ENCODE results near the gene GLMP. TPM values are rescaled to one million over a fixed set of nuclear protein-coding genes. Genes with fewer than 3 reads are reported as not detected.

The GLMP gene
- total RNA-seq, 6 experiments from 2014 or later = 34.7 to 72.0 (median 55.7) TPM

DNA sequence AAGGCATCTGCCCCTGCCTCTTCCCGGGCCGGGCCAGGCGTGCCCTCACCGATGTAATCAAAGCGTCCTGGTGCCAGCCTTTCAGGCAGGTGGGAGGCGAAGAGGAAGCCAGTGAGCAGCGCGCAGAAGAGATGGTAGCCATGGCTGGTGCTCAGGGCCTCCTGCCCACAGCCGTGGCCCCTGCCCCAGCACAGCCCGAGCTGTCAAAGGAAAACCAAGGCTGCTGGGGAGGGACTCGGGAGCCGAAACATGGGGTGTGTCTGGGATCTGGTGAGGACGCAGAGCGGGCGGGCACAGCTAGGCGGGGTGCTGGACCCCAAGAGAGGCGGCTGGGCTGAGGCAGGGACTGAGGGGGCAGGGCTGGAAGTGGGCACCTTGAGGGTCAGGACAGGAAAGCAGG lies 50.8 kb downstream of the GLMP start:
- H3K27me3 ChIP-seq = no peaks in the 10 kb centered on the region
- peaks cover 0 to 10% (median 0%) of the 10 kb centered on the region in 4 donors for H3K4me1 ChIP-seq
- peaks cover 0 to 5% (median 1%) of the 10 kb centered on the region in 4 donors for H3K36me3 ChIP-seq
- ATAC-seq (no peak), DNase-seq (no peak)
- H3K27ac ChIP-seq = no peak overlapping the region
- no peaks in the 10 kb centered on the region for H3K9me3 ChIP-seq
- no peak overlapping the region for H3K4me3 ChIP-seq
- intact Hi-C loops (cut with DNase I) = loop anchor here in 1 of 2 donors (10.0 kb wide), 1 partner anchor 110 kb away; no protein-coding TSS in a partner anchor
- no CpG with 5 or more reads among the region's 17 CpGs for WGBS (ENCODE audit: insufficient coverage, low coverage, low lambda C conversion rate, missing lambda C conversion rate)
- no peak for TF ChIP-seq POLR2A (IDR thresholded peaks at IDR 0.05)
- TF ChIP-seq, protein P1, sequence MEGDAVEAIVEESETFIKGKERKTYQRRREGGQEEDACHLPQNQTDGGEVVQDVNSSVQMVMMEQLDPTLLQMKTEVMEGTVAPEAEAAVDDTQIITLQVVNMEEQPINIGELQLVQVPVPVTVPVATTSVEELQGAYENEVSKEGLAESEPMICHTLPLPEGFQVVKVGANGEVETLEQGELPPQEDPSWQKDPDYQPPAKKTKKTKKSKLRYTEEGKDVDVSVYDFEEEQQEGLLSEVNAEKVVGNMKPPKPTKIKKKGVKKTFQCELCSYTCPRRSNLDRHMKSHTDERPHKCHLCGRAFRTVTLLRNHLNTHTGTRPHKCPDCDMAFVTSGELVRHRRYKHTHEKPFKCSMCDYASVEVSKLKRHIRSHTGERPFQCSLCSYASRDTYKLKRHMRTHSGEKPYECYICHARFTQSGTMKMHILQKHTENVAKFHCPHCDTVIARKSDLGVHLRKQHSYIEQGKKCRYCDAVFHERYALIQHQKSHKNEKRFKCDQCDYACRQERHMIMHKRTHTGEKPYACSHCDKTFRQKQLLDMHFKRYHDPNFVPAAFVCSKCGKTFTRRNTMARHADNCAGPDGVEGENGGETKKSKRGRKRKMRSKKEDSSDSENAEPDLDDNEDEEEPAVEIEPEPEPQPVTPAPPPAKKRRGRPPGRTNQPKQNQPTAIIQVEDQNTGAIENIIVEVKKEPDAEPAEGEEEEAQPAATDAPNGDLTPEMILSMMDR (IDR thresholded peaks at IDR 0.05) = no peak

DNA sequence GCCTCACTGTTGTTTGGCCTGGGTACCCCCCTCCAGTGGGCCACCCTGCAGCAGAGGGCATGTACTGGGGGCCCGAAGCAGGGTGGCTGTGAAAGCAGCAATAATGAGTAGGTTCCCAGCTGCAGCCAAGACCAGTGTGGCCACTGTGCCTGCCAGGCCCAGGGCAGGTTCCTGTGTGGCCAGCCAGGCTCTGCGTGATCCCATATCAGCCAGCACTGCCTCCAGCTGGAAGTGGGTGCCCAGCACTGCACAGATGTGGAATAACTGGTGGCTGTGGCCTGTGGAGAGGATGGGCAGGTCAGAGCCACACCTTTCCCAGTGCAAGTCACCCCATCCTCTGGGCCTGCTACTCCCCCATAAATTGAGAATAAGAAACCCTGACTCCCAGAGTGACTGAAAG lies 51.4 kb downstream of the GLMP start:
- no CpG with 5 or more reads among the region's 2 CpGs for WGBS (ENCODE audit: insufficient coverage, low coverage, low lambda C conversion rate, missing lambda C conversion rate)
- no peak for DNase-seq
- H3K4me1 ChIP-seq = peaks cover 0 to 10% (median 0%) of the 10 kb centered on the region in 4 donors
- peaks cover 0 to 8% (median 3%) of the 10 kb centered on the region in 4 donors for H3K36me3 ChIP-seq
- TF ChIP-seq, protein P1 (IDR thresholded peaks at IDR 0.05) = no peak
- no peak overlapping the region for H3K4me3 ChIP-seq
- H3K27me3 ChIP-seq = no peaks in the 10 kb centered on the region
- ATAC-seq = peak in 2 of 4 donors; percentile 13 to 18
- H3K9me3 ChIP-seq = no peaks in the 10 kb centered on the region
- no peak overlapping the region for H3K27ac ChIP-seq
- intact Hi-C loops (cut with DNase I) = loop anchor here in 1 of 2 donors (10.0 kb wide), 1 partner anchor 109 kb away; no protein-coding TSS in a partner anchor

DNA sequence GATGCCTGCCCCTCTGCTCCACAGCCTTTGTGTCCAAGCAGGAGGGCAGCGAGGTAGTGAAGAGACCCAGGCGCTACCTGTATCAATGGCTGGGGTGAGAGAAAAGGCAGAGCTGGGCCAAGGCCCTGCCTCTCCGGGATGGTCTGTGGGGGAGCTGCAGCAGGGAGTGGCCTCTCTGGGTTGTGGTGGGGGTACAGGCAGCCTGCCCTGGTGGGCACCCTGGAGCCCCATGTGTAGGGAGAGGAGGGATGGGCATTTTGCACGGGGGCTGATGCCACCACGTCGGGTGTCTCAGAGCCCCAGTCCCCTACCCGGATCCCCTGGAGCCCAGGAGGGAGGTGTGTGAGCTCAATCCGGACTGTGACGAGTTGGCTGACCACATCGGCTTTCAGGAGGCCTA lies 52.7 kb downstream of the GLMP start:
- Histone ChIP-seq H3K27me3 (no peaks in the 10 kb centered on the region), H3K36me3 (peaks cover 0 to 20% (median 8%) of the 10 kb centered on the region in 4 donors), H3K27ac (no peak overlapping the region), H3K9me3 (no peaks in the 10 kb centered on the region), H3K4me1 (peaks cover 0 to 10% (median 0%) of the 10 kb centered on the region in 4 donors), H3K4me3 (no peak overlapping the region)
- WGBS (ENCODE audit: insufficient coverage, low coverage, low lambda C conversion rate, missing lambda C conversion rate) = 100% methylated on average over 1 of the region's 10 CpGs
- TF ChIP-seq, protein P1 (IDR thresholded peaks at IDR 0.05) = no peak
- TF ChIP-seq POLR2A (IDR thresholded peaks at IDR 0.05) = no peak
- DNase-seq = no peak
- intact Hi-C loops (cut with DNase I) = loop anchor here in 1 of 2 donors (10.0 kb wide), 1 partner anchor 108 kb away; no protein-coding TSS in a partner anchor
- ATAC-seq = no peak

Other genes with a start within 250 kb of the GLMP start
- gene UBQLN4, start 241.9 kb downstream of the GLMP start, total RNA-seq = 10 to 100 TPM; 19.0 to 25.5 (median 21.0) TPM
- gene LAMTOR2, start 240.9 kb downstream of the GLMP start, total RNA-seq = 10 to 100 TPM; 49.4 to 71.0 (median 60.3) TPM
- 1 to 10 TPM in 2 of 6 experiments, under 1 TPM in 4; 0.40 to 3.2 (median 0.77) TPM for gene RAB25, start 234.5 kb downstream of the GLMP start, total RNA-seq
- 1 to 10 TPM in 1 of 6 experiments, under 1 TPM in 5; 0.35 to 1.4 (median 0.83) TPM for gene MEX3A, start 213.2 kb downstream of the GLMP start, total RNA-seq
- 100 to 1,000 TPM in 3 of 6 experiments, 10 to 100 TPM in 3; 79.4 to 129 (median 98.8) TPM for gene LMNA, start 181.0 kb downstream of the GLMP start, total RNA-seq
- 1 to 10 TPM in 4 of 6 experiments, under 1 TPM in 2; 0.62 to 2.6 (median 1.3) TPM for gene SEMA4A, start 142.1 kb downstream of the GLMP start, total RNA-seq
- 10 to 100 TPM; 19.1 to 30.5 (median 20.0) TPM for gene SLC25A44, start 101.6 kb downstream of the GLMP start, total RNA-seq
- 10 to 100 TPM; 21.8 to 33.8 (median 24.8) TPM for gene PMF1, start 82.7 kb downstream of the GLMP start, total RNA-seq
- 1 to 10 TPM in 3 of 6 experiments, under 1 TPM in 1, not detected in 2; 0.44 to 1.5 (median 1.2) TPM for gene BGLAP, start 53.5 kb downstream of the GLMP start, total RNA-seq
- 1 to 10 TPM in 3 of 6 experiments, under 1 TPM in 3; 0.43 to 4.0 (median 1.1) TPM for gene PAQR6, start 47.6 kb downstream of the GLMP start, total RNA-seq
- 10 to 100 TPM; 28.1 to 58.8 (median 48.2) TPM for gene SMG5, start 12.9 kb downstream of the GLMP start, total RNA-seq
- gene TMEM79, start 11.4 kb downstream of the GLMP start, total RNA-seq = 1 to 10 TPM in 4 of 6 experiments, under 1 TPM in 2; 0.55 to 2.1 (median 1.5) TPM
- gene VHLL, start 3.6 kb upstream of the GLMP start, total RNA-seq = not detected
- 100 to 1,000 TPM in 3 of 6 experiments, 10 to 100 TPM in 3; 79.3 to 179 (median 115) TPM for gene CCT3, start 42.6 kb upstream of the GLMP start, total RNA-seq
- 1 to 10 TPM in 2 of 6 experiments, under 1 TPM in 2, not detected in 2; 0.37 to 1.1 (median 0.99) TPM for gene TSACC, start 42.8 kb upstream of the GLMP start, total RNA-seq
- 1 to 10 TPM in 2 of 6 experiments, under 1 TPM in 2, not detected in 2; 0.42 to 1.6 (median 1.1) TPM for gene RHBG, start 73.5 kb upstream of the GLMP start, total RNA-seq
- gene MEF2D, start 205.1 kb upstream of the GLMP start, total RNA-seq = 10 to 100 TPM; 13.3 to 17.1 (median 15.0) TPM